HepG2 (cell line): ENCODE measurements around the gene ZMYM4. TPM values are rescaled to one million over a fixed set of nuclear protein-coding genes. Genes with fewer than 3 reads are reported as not detected.
"Not testable (repeated sequence)": the region's sequence is repeated elsewhere in the genome, so short reads cannot be mapped to it uniquely, and the experiment has no call there.

ENCODE experiments used
- ATAC-seq: fragments of 200-7000 bp; cut with Tn5 transposase; 3 replicates; pipeline ENCODE4 v1.9.1; 2020; ENCODE audit warnings: mild to moderate bottlenecking, moderate library complexity
- BruUV-seq: library from RNA; stranded (reverse); fragments of 400-500 nt; replicated peaks from 2 replicates; lab custom pipeline; 2021; lab: Mats Ljungman, UMichigan
- CTCF ChIA-PET: fragments of 300-600 bp; formaldehyde crosslinking; extraction: SDS; loops from one replicate; lab custom pipeline; 2021; ENCODE audit warnings: low total read pairs, inconsistent platforms, low intra/inter-chr PET ratio; lab: Yijun Ruan, JAX
- POLR2A ChIA-PET: fragments of 350-600 bp; sonication (Branson Sonifier 250); formaldehyde crosslinking; loops from one replicate; lab custom pipeline; 2020; ENCODE audit warnings: antibody characterized with exemption, inconsistent platforms; lab: Yijun Ruan, JAX
- DNase-seq: peaks from one replicate; pipeline ENCODE4 v3.0.0-alpha.2; 2015; ENCODE audit warnings: low spot score
- FAIRE-seq: peaks from 3 replicates; lab custom pipeline; 2011; peaks lifted over from hg19 to GRCh38; lab: Jason Lieb, UNC
- H2AFZ ChIP-seq: one replicate; pipeline ENCODE4 v1.6.1; 2011; ENCODE audit warnings: low read length, inconsistent platforms
- H3K27ac ChIP-seq: fragments of 300-600 bp; 3 replicates; pipeline ENCODE4 v1.8.0; 2011; ENCODE audit warnings: mixed run types, mild to moderate bottlenecking, mixed read lengths, low read length, inconsistent platforms; ENCODE audit not compliant: insufficient read depth; ENCODE audit errors: extremely low read length
- H3K27me3 ChIP-seq, 2 experiments: fragments of 200-600 bp in 1 of 2; 2 replicates in 1 of 2; 3 replicates in 1 of 2; pipeline versions ENCODE4 v1.6.0 to v1.8.0; 2011; ENCODE audit warnings: low read length in 2 of 2, mild to moderate bottlenecking in 2 of 2, moderate library complexity in 2 of 2, inconsistent platforms in 1 of 2; ENCODE audit not compliant: insufficient read depth in 2 of 2, control insufficient read depth in 1 of 2
- H3K36me3 ChIP-seq, 2 experiments: fragments of 200-600 bp in 1 of 2; replicated peaks in 1 of 2; 2 replicates in 1 of 2; 3 replicates in 1 of 2; pipeline versions ENCODE4 v1.5.1 to v1.8.0; 2011; ENCODE audit warnings: low read length in 2 of 2, inconsistent platforms in 1 of 2; ENCODE audit not compliant: insufficient read depth in 2 of 2, control insufficient read depth in 1 of 2
- H3K4me1 ChIP-seq: 2 replicates; pipeline ENCODE4 v1.5.1; 2012; ENCODE audit warnings: low read length, inconsistent platforms; ENCODE audit not compliant: insufficient read depth
- H3K4me2 ChIP-seq: 2 replicates; pipeline ENCODE4 v1.6.0; 2011; ENCODE audit warnings: low read depth, low read length, inconsistent platforms
- H3K4me3 ChIP-seq, 3 experiments: fragments of 200-600 bp in 1 of 3; sonication (generic), shearing (Covaris generic) in 1 of 3; replicated peaks in 1 of 3; 2 replicates each; pipeline ENCODE4 v1.5.1; 2011 to 2016; ENCODE audit warnings: low read length in 3 of 3, inconsistent platforms in 2 of 3, low read depth in 2 of 3, mild to moderate bottlenecking in 2 of 3, control low read depth in 1 of 3, mixed read lengths in 1 of 3; ENCODE audit not compliant: insufficient read depth in 1 of 3
- H3K79me2 ChIP-seq: one replicate; pipeline ENCODE4 v1.6.1; 2011; ENCODE audit warnings: low read length, inconsistent platforms; ENCODE audit not compliant: insufficient read depth
- H3K9ac ChIP-seq: 2 replicates; pipeline ENCODE4 v1.6.0; 2011; ENCODE audit warnings: mild to moderate bottlenecking, low read depth, low read length, inconsistent platforms; ENCODE audit not compliant: insufficient read depth
- H3K9me3 ChIP-seq: 2 replicates; pipeline ENCODE4 v1.5.1; 2012; ENCODE audit warnings: mild to moderate bottlenecking, low read length
- H4K20me1 ChIP-seq: 2 replicates; pipeline ENCODE4 v1.6.0; 2011; ENCODE audit warnings: inconsistent platforms, mild to moderate bottlenecking, low read length, moderate library complexity; ENCODE audit not compliant: insufficient read depth
- KLF15 ChIP-seq: sonication (generic); formaldehyde crosslinking; IDR thresholded peaks from 2 replicates; pipeline ENCODE4 v1.8.1; 2023; ENCODE audit warnings: borderline replicate concordance, mild to moderate bottlenecking, inconsistent platforms, missing genetic modification reagents, mixed read lengths
- ZNF7 ChIP-seq: IDR thresholded peaks from 2 replicates; pipeline ENCODE4 v1.6.1; 2016; ENCODE audit warnings: missing biosample characterization, missing genetic modification reagents
- WGBS: methylation state at CpG from one replicate; pipeline ENCODE4 v1.1.6; 2017; ENCODE audit warnings: low lambda C conversion rate; 5-methylcytosine and 5-hydroxymethylcytosine counted together
- in situ Hi-C: cut with HindIII; loops from 2 replicates; pipeline ENCODE4 v1.10.0; 2017; ENCODE audit warnings: low pct_unique_long_range_greater_than_20kb; ENCODE audit not compliant: extremely low pct_ligation_motif_present
- intact Hi-C: fragments of 100-400 bp; cut with micrococcal nuclease; formaldehyde crosslinking; loops from one replicate; pipeline ENCODE4 v1.10.0; 2022; ENCODE audit not compliant: unreplicated experiment
- polyA plus RNA-seq, 8 experiments: library from polyadenylated mRNA; depleted of rRNA in 3 of 8; stranded (reverse) in 7 of 8; unstranded in 1 of 8; fragments of >200 nt; fragmentation: Illumina TruSeq in 4 of 8; extraction: Trizol in 4 of 8; gene quantifications; 2 replicates each; pipeline versions ENCODE4 v1.2.1 to v1.2.3, GENCODE V29; 2011 to 2016; ENCODE audit warnings: low read depth in 4 of 8, missing spikeins in 1 of 8, mixed read lengths in 1 of 8; ENCODE audit not compliant: insufficient read depth in 1 of 8
- total RNA-seq, 5 experiments: library from RNA; depleted of rRNA; stranded (reverse); fragments of >200 nt; fragmentation: Illumina TruSeq; extraction: Trizol; gene quantifications; 2 replicates each; pipeline ENCODE4 v1.2.3, GENCODE V29; 2016; ENCODE audit warnings: low read depth in 1 of 5

The ZMYM4 gene
- total and polyA plus RNA-seq, 2 of the 13 experiments (the other 11 are each of a cell fraction or from before 2014, with no cell fraction given): 13.9 to 37.6 TPM

DNA sequence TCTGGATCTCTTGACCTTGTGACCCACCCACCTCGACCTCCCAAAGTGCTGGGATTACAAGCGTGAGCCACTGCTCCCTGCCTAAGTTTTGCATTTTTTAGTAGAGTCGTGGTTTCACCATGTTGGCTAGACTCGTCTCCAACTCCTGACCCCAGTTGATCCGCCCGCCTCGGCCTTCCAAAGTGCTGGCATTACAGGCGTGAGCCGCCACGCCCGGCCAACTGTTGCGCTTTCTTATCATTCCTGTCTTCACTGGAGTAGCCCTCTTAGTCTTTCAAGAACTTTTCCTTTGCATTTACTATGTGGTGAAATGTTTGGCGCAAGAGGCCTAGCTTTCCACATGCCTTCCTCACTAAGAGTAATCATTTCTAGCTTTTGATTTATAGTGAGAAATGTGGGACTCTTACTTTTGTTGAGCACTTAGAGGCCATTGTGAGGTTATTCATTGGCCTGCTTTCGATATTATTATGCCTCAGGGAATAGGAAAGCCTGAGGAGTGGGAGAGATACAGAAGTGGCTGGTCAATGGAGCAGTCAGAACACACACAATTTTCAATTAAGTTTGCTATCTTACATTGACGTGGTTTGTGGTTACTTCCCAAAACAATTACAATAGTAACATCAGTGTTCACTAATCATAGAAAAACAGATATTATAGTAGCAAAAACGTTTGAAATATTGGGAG is 111.0 kb downstream of the ZMYM4 start:
- WGBS: 92% methylated on average over 16 of the region's 16 CpGs
- ATAC-seq: no peak
- no peak overlapping the region for H3K4me3 ChIP-seq
- no TSS peak for BruUV-seq
- no peak overlapping the region for H3K27ac ChIP-seq
- H3K4me1 ChIP-seq: no peaks in the 10 kb centered on the region
- no peaks in the 10 kb centered on the region for H3K9me3 ChIP-seq
- no peaks in the 10 kb centered on the region for H3K79me2 ChIP-seq
- DNase-seq: no peak
- intact Hi-C loops (no loop called here), in situ Hi-C loops (no loop called here)
- FAIRE-seq: no peak
- H4K20me1 ChIP-seq: no peaks in the 10 kb centered on the region
- no peak overlapping the region for H3K4me2 ChIP-seq
- H3K9ac ChIP-seq: no peak overlapping the region
- CTCF ChIA-PET: interaction anchor here (0.5 kb wide), 1 partner anchor 44 kb away, joined by 4 read pairs; no protein-coding TSS in a partner anchor
- no peak overlapping the region for H2AFZ ChIP-seq
- POLR2A ChIA-PET: no interaction called here
- H3K27me3 ChIP-seq: no peaks in the 10 kb centered on the region
- peaks cover 0 to 3% of the 10 kb centered on the region in 2 experiments; a peak in 1 of 5 replicates for H3K36me3 ChIP-seq
- TF ChIP-seq ZNF7 (CRISPR knock-in tag) (no peak), KLF15 (CRISPR knock-in tag) (no peak)
- TF ChIP-seq, all 625 proteins: peak for 0

DNA sequence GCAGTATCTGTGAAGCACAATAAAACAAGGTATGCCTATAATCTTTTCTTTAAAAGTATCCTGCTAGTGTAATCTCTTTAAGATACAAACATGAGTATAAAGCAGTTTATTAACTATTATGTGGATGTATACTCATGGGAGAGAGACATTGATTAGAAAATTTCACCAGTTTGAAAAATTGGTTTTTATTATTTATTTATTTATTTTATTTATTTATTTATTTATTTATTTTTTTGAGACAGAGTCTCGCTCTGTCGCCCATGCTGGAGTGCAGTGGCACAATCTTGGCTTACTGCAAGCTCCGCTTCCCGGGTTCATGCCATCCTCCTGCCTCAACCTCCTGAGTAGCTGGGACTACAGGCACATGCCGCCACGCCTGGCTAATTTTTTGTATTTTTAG is 111.6 kb downstream of the ZMYM4 start:
- WGBS: over 99% methylated on average over 6 of the region's 6 CpGs
- not testable (repeated sequence) for FAIRE-seq

More for the DNA sequence above, 111.6 kb downstream of the ZMYM4 start:
- H3K9ac ChIP-seq, intact Hi-C loops, H3K27me3 ChIP-seq, H3K4me3 ChIP-seq, H4K20me1 ChIP-seq, POLR2A ChIA-PET, H3K36me3 ChIP-seq, in situ Hi-C loops, H2AFZ ChIP-seq, BruUV-seq, H3K9me3 ChIP-seq, DNase-seq, H3K4me1 ChIP-seq, ATAC-seq, H3K27ac ChIP-seq, H3K4me2 ChIP-seq, H3K79me2 ChIP-seq: not testable (repeated sequence)
- CTCF ChIA-PET: interaction anchor here (0.5 kb wide), 1 partner anchor 44 kb away, joined by 4 read pairs; no protein-coding TSS in a partner anchor
